GM23338 (cell line): Measurements from ENCODE around the gene SORCS2. TPM values are rescaled to one million over a fixed set of nuclear protein-coding genes. Genes with fewer than 3 reads are reported as not detected.

Experiments
- ATAC-seq: fragments of 200-7000 bp; cut with Tn5 transposase; 3 replicates; pipeline ENCODE4 v1.9.1; 2020
- DNase-seq: peaks from one replicate; pipeline ENCODE4 v3.0.0-alpha.2; 2015; ENCODE audit warnings: low spot score
- H2AFZ ChIP-seq: fragments of 200-600 bp; sonication (generic); 2 replicates; pipeline ENCODE4 v1.8.0; 2016; ENCODE audit warnings: antibody characterized with exemption, mild to moderate bottlenecking, moderate library complexity
- H3F3A ChIP-seq: fragments of 200-600 bp; sonication (generic); replicated peaks from 2 replicates; pipeline ENCODE4 v1.8.0; 2017; ENCODE audit warnings: antibody characterized with exemption, mixed run types, low read depth
- H3K27ac ChIP-seq: fragments of 200-600 bp; sonication (generic); 2 replicates; pipeline ENCODE4 v1.6.1; 2016; ENCODE audit warnings: low read depth
- H3K27me3 ChIP-seq: fragments of 200-600 bp; sonication (generic); 2 replicates; pipeline ENCODE4 v1.8.0; 2016; ENCODE audit warnings: mild to moderate bottlenecking, mixed run types, moderate library complexity; ENCODE audit not compliant: insufficient read depth
- H3K36me3 ChIP-seq: fragments of 200-600 bp; sonication (generic); 2 replicates; pipeline ENCODE4 v1.8.0; 2016; ENCODE audit warnings: mild to moderate bottlenecking; ENCODE audit not compliant: insufficient read depth
- H3K4me1 ChIP-seq: fragments of 200-600 bp; sonication (generic); 2 replicates; pipeline ENCODE4 v1.8.0; 2016; ENCODE audit warnings: mild to moderate bottlenecking, moderate library complexity; ENCODE audit not compliant: insufficient read depth
- H3K4me2 ChIP-seq: fragments of 200-600 bp; sonication (generic); 2 replicates; pipeline ENCODE4 v1.7.1; 2017; ENCODE audit warnings: mixed run types
- H3K4me3 ChIP-seq: fragments of 200-600 bp; sonication (generic); 2 replicates; pipeline ENCODE4 v1.6.1; 2016; ENCODE audit warnings: mixed run types
- H3K79me2 ChIP-seq: fragments of 200-600 bp; sonication (generic); replicated peaks from 2 replicates; pipeline ENCODE4 v1.8.0; 2017; ENCODE audit warnings: mild to moderate bottlenecking; ENCODE audit not compliant: insufficient read depth
- H3K9me2 ChIP-seq: fragments of 200-600 bp; sonication (generic); 2 replicates; pipeline ENCODE4 v1.8.0; 2017; ENCODE audit not compliant: insufficient read depth
- H4K20me1 ChIP-seq: fragments of 200-600 bp; sonication (generic); replicated peaks from 2 replicates; pipeline ENCODE4 v1.8.0; 2017; ENCODE audit warnings: mild to moderate bottlenecking; ENCODE audit not compliant: insufficient read depth
- H3K27ac Mint-ChIP-seq: 2 replicates; pipeline ENCODE4 v1.8.0; 2020; ENCODE audit warnings: inconsistent platforms, mild to moderate bottlenecking, moderate library complexity, mixed read lengths
- H3K27me3 Mint-ChIP-seq: 3 replicates; pipeline ENCODE4 v1.8.0; 2022; ENCODE audit warnings: low read depth, mild to moderate bottlenecking, moderate library complexity, mixed read lengths, inconsistent platforms; ENCODE audit not compliant: insufficient read depth, poor library complexity
- H3K36me3 Mint-ChIP-seq: 3 replicates; pipeline ENCODE4 v1.8.0; 2021; ENCODE audit warnings: low read depth, mild to moderate bottlenecking, inconsistent platforms, moderate library complexity, mixed read lengths
- H3K4me1 Mint-ChIP-seq: 3 replicates; pipeline ENCODE4 v1.8.0; 2020; ENCODE audit warnings: mild to moderate bottlenecking, inconsistent platforms, mixed read lengths
- H3K4me3 Mint-ChIP-seq: 3 replicates; pipeline ENCODE4 v1.8.0; 2021; ENCODE audit warnings: moderate library complexity, mild to moderate bottlenecking, inconsistent platforms, mixed read lengths
- H3K9me3 Mint-ChIP-seq: 3 replicates; pipeline ENCODE4 v1.8.0; 2020; ENCODE audit warnings: moderate library complexity, mild to moderate bottlenecking, inconsistent platforms, mixed read lengths
- CREB1 ChIP-seq: fragments of 250-450 bp; sonication (Bioruptor Pico); IDR thresholded peaks from 2 replicates; pipeline ENCODE4 v1.5.0; 2020; ENCODE audit warnings: low read depth, mild to moderate bottlenecking, moderate library complexity
- CTCF ChIP-seq, 2 experiments: fragments of 200-600 bp in 1 of 2; sonication (generic) in 1 of 2; conservative IDR thresholded peaks; 2 replicates each; pipeline versions ENCODE4 v1.5.1 to v1.6.1; 2016 to 2017; ENCODE audit warnings: antibody characterized with exemption in 2 of 2, low read depth in 2 of 2, mild to moderate bottlenecking in 2 of 2, moderate library complexity in 1 of 2
- EZH2 ChIP-seq: fragments of 200-600 bp; sonication (generic); IDR thresholded peaks from one replicate; pipeline ENCODE4 v1.8.0; 2017; ENCODE audit warnings: antibody characterized with exemption, mild to moderate bottlenecking, low read depth; ENCODE audit not compliant: unreplicated experiment
- EZH2phosphoT487 ChIP-seq: fragments of 200-600 bp; sonication (generic); IDR thresholded peaks from one replicate; pipeline ENCODE4 v1.8.1; 2018; ENCODE audit warnings: antibody characterized with exemption; ENCODE audit not compliant: unreplicated experiment
- JUNB ChIP-seq: IDR thresholded peaks from one replicate; pipeline ENCODE4 v1.6.1; 2016; ENCODE audit warnings: antibody characterized with exemption; ENCODE audit not compliant: unreplicated experiment
- NANOG ChIP-seq: IDR thresholded peaks from 2 replicates; pipeline ENCODE4 v1.6.1; 2016; ENCODE audit warnings: antibody characterized with exemption, borderline replicate concordance
- POLR2AphosphoS5 ChIP-seq: IDR thresholded peaks from 2 replicates; pipeline ENCODE4 v1.6.1; 2016; ENCODE audit warnings: antibody characterized with exemption, low read depth
- STAT1 ChIP-seq: IDR thresholded peaks from one replicate; pipeline ENCODE4 v1.6.1; 2016; ENCODE audit warnings: antibody characterized with exemption; ENCODE audit not compliant: unreplicated experiment
- ZNF114 ChIP-seq: fragments of 250-450 bp; sonication (Bioruptor Pico); IDR thresholded peaks from 2 replicates; pipeline ENCODE4 v1.5.0; 2020; ENCODE audit warnings: mild to moderate bottlenecking, moderate library complexity
- ZNF331 ChIP-seq: fragments of 250-450 bp; sonication (Bioruptor Pico); IDR thresholded peaks from 2 replicates; pipeline ENCODE4 v1.5.0; 2020; ENCODE audit warnings: low read depth, mild to moderate bottlenecking, moderate library complexity
- ZNF462 ChIP-seq: fragments of 250-450 bp; sonication (Bioruptor Pico); IDR thresholded peaks from 2 replicates; pipeline ENCODE4 v1.5.0; 2020; ENCODE audit warnings: mild to moderate bottlenecking, moderate library complexity
- polyA plus RNA-seq: library from polyadenylated mRNA; unstranded; fragments of >200 nt; fragmentation: Nextera tagmentation; extraction: Ambion mirVana; gene quantifications from 2 replicates; pipeline ENCODE4 v1.2.1, GENCODE V29; 2016
- total RNA-seq: library from RNA; depleted of rRNA; stranded (reverse); fragments of >200 nt; shearing (Covaris generic); gene quantifications from 2 replicates; pipeline ENCODE4 v1.2.3, GENCODE V29; 2014

Gene SORCS2
- total and polyA plus RNA-seq, 2 experiments from 2014 or later = 0.47 to 2.4 TPM

GRCh38 chr4:7182616-7183015 lies 9.7 kb upstream of the SORCS2 start (continued):
- no peak for TF ChIP-seq ZNF462 (CRISPR knock-in tag)

- Mint-ChIP-seq H3K9me3 (peaks cover 12% of the 10 kb centered on the region; the same call in 2 of the 3 replicates), H3K4me1 (no peaks in the 10 kb centered on the region), H3K36me3 (no peaks in the 10 kb centered on the region; the same call in 2 of the 3 replicates), H3K4me3 (no peak overlapping the region), H3K27ac (no peak overlapping the region), H3K27me3 (peaks cover 11% of the 10 kb centered on the region)
- H4K20me1 ChIP-seq = no peaks in the 10 kb centered on the region
- no peak overlapping the region for H2AFZ ChIP-seq
- no peaks in the 10 kb centered on the region for H3K36me3 ChIP-seq
- H3K4me3 ChIP-seq = no peak overlapping the region
- DNase-seq = no peak
- H3K27ac ChIP-seq = no peak overlapping the region
- ATAC-seq = no peak
- H3F3A ChIP-seq = no peaks in the 10 kb centered on the region
- no peak overlapping the region for H3K4me2 ChIP-seq
- H3K27me3 ChIP-seq = no peaks in the 10 kb centered on the region
- no peaks in the 10 kb centered on the region for H3K79me2 ChIP-seq
- no peaks in the 10 kb centered on the region for H3K4me1 ChIP-seq
- no peaks in the 10 kb centered on the region for H3K9me2 ChIP-seq
- TF ChIP-seq STAT1 = no peak
- no peak for TF ChIP-seq NANOG
- no peak for TF ChIP-seq CTCF (conservative IDR thresholded peaks at IDR 0.05; ENCODE audit: low read depth in 2 of 2)
- TF ChIP-seq ZNF114 (CRISPR knock-in tag) = no peak
- no peak for TF ChIP-seq ZNF331
- no peak for TF ChIP-seq EZH2
- TF ChIP-seq POLR2AphosphoS5 = no peak
- TF ChIP-seq JUNB = no peak
- TF ChIP-seq EZH2phosphoT487 = no peak
- TF ChIP-seq CREB1 = no peak
These were observed 9.2 kb upstream of the SORCS2 start for GRCh38 chr4:7183161-7183560.
